Measurements from ENCODE around the gene EFS. TPM values are rescaled to one million over a fixed set of nuclear protein-coding genes. Genes with fewer than 3 reads are reported as not detected.
A peak's percentile ranks its signal among the peaks of the same experiment; 100 is the strongest.

EFS gene
- total RNA-seq, 4 donors from 2014 or later: 63.0 to 74.0 (median 64.8) TPM

GRCh38 chr14:23354990-23355389, 10.0 kb downstream of the EFS start:
- 71% methylated on average over 6 of the region's 6 CpGs for WGBS
- no peak for DNase-seq (ENCODE audit: low spot score in 2 of 2)

GRCh38 chr14:23353433-23353780, 11.6 kb downstream of the EFS start:
- no peak for TF ChIP-seq POLR2AphosphoS5 (IDR thresholded peaks at IDR 0.05)
- TF ChIP-seq CTCF (IDR thresholded peaks at IDR 0.05): no peak
- no peak for TF ChIP-seq EP300 (IDR thresholded peaks at IDR 0.05)
- no peak for TF ChIP-seq POLR2A (IDR thresholded peaks at IDR 0.05)
- peaks cover 17% of the 10 kb centered on the region for H3K4me1 ChIP-seq
- peaks cover 11% of the 10 kb centered on the region for H3K36me3 ChIP-seq
- DNase-seq (ENCODE audit: low spot score in 2 of 2): no peak
- H3K27me3 ChIP-seq: peaks cover 7% of the 10 kb centered on the region
- 64% methylated on average over 5 of the region's 5 CpGs for WGBS
- H3K27ac ChIP-seq: no peak overlapping the region
- H3K9me3 ChIP-seq: no peaks in the 10 kb centered on the region
- H3K4me3 ChIP-seq: no peak overlapping the region

More at GRCh38 chr14:23354990-23355389, 10.0 kb downstream of the EFS start:
- H3K4me1 ChIP-seq: peaks cover 17% of the 10 kb centered on the region
- H3K27me3 ChIP-seq: peaks cover 7% of the 10 kb centered on the region
- peaks cover 25% of the 10 kb centered on the region for H3K36me3 ChIP-seq
- no peaks in the 10 kb centered on the region for H3K9me3 ChIP-seq
- no peak overlapping the region for H3K27ac ChIP-seq
- H3K4me3 ChIP-seq: no peak overlapping the region
- TF ChIP-seq POLR2AphosphoS5 (IDR thresholded peaks at IDR 0.05): no peak

- no peak within 1 kb of the TSS for H3K27ac ChIP-seq
- peaks cover 6% of the 10 kb centered on the region for H3K36me3 ChIP-seq
- H3K4me3 ChIP-seq: peak within 1 kb of the TSS; percentile 64
- peak in 1 of 2 donors; percentile 82 for DNase-seq (ENCODE audit: low spot score in 2 of 2)
- H3K27me3 ChIP-seq: peaks cover 7% of the 10 kb centered on the region
- TF ChIP-seq POLR2AphosphoS5 (IDR thresholded peaks at IDR 0.05) (no peak), POLR2A (IDR thresholded peaks at IDR 0.05) (peak in 1 of 2 donors; percentile 35)
- peaks cover 17% of the 10 kb centered on the region for H3K4me1 ChIP-seq
- H3K9me3 ChIP-seq: no peaks in the 10 kb centered on the region
- WGBS: 1% methylated on average over 32 of the region's 42 CpGs
These were observed 12.2 kb downstream of the EFS start, which contains the start of gene SLC22A17 for GRCh38 chr14:23352506-23353432. Gene SLC22A17, minus strand, starts transcription at chr14:23352887.

GRCh38 chr14:23351681-23352505, 13.1 kb downstream of the EFS start:
- no peak for DNase-seq (ENCODE audit: low spot score in 2 of 2)
- Histone ChIP-seq H3K36me3 (peaks cover under 1% of the 10 kb centered on the region), H3K4me1 (peaks cover 17% of the 10 kb centered on the region), H3K9me3 (no peaks in the 10 kb centered on the region), H3K27ac (no peak overlapping the region), H3K4me3 (peak overlapping the region; percentile 64), H3K27me3 (peaks cover 7% of the 10 kb centered on the region)
- 10% methylated on average over 30 of the region's 61 CpGs for WGBS
- TF ChIP-seq EP300 (IDR thresholded peaks at IDR 0.05): no peak
- no peak for TF ChIP-seq CTCF (IDR thresholded peaks at IDR 0.05)
- no peak for TF ChIP-seq POLR2AphosphoS5 (IDR thresholded peaks at IDR 0.05)
- TF ChIP-seq POLR2A (IDR thresholded peaks at IDR 0.05): no peak

GRCh38 chr14:23349156-23349845, 15.7 kb downstream of the EFS start:
- no peak for DNase-seq (ENCODE audit: low spot score in 2 of 2)
- no peak for TF ChIP-seq POLR2A (IDR thresholded peaks at IDR 0.05)
- no peak for TF ChIP-seq POLR2AphosphoS5 (IDR thresholded peaks at IDR 0.05)
- no peak for TF ChIP-seq EP300 (IDR thresholded peaks at IDR 0.05)
- TF ChIP-seq CTCF (IDR thresholded peaks at IDR 0.05): no peak
- H3K36me3 ChIP-seq: no peaks in the 10 kb centered on the region
- no peak overlapping the region for H3K27ac ChIP-seq
- no peak overlapping the region for H3K4me3 ChIP-seq
- WGBS: 88% methylated on average over 8 of the region's 8 CpGs
- peaks cover 7% of the 10 kb centered on the region for H3K27me3 ChIP-seq
- H3K4me1 ChIP-seq: peaks cover 17% of the 10 kb centered on the region
- H3K9me3 ChIP-seq: no peaks in the 10 kb centered on the region

All from suprapubic skin (tissue), 4 donors.